ENCODE results near the gene IRF2BPL.

- TF ChIP-seq POLR2AphosphoS5 (IDR thresholded peaks at IDR 0.05; ENCODE audit: low read depth, low read length) (no peak; the same call in 1 of the 2 replicates), POLR2A (IDR thresholded peaks at IDR 0.05; ENCODE audit: low read depth, low read length) (peak; percentile 72), TAF1 (IDR thresholded peaks at IDR 0.05; ENCODE audit: borderline replicate concordance, low read depth, low read length) (peak; percentile 48; the same call in 1 of the 2 replicates)
Measured at GRCh38 chr14:77032844-77033621, 4.5 kb upstream of the IRF2BPL start.
